HUDEP-2 (cell line): ENCODE data around the gene GYPC.
A peak's percentile ranks its signal among the peaks of the same experiment; 100 is the strongest.
"Not testable (repeated sequence)": the region's sequence is repeated elsewhere in the genome, so short reads cannot be mapped to it uniquely, and the experiment has no call there.

ENCODE experiments used
- DNase-seq, 76 experiments: peaks; one replicate each; lab custom pipeline; 2025; ENCODE audit not compliant: unreplicated experiment in 76 of 76; lab: John Stamatoyannopoulos, UW

Gene GYPC

DNA sequence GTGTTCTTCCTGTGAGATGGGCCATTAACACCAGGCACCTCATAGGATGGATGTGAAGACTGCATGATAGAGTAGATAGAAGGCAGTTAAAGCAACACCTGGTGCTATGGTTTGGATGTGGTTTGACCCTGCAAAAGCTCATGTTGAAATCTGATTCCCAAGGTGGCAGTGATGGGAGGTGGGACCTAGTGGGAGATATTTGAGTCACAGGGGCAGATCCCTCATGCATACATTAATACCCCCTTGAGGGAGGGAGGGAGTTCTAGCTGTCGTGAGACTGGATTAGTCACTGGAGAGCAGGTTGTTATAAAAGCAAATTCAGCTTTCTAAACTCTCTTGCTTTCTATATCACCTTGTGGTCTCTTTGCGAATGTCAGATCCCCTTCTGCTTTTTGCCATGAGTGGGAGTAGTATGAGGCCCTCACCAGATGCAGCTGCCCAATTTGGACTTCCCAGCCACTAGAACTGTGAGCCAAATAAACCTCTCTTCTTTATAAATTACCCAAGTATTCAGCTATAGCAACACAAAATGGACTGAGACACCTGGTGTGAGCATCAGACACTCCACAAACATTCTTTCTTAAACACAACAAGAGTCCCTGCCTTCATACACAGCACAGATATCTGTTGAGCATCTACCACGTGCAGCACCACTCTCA, 37.1 kb downstream of the GYPC start:
- DNase-seq = not testable (repeated sequence)

GRCh38 chr2:126696644-126697520, 40.9 kb downstream of the GYPC start:
- no peak for DNase-seq

DNA sequence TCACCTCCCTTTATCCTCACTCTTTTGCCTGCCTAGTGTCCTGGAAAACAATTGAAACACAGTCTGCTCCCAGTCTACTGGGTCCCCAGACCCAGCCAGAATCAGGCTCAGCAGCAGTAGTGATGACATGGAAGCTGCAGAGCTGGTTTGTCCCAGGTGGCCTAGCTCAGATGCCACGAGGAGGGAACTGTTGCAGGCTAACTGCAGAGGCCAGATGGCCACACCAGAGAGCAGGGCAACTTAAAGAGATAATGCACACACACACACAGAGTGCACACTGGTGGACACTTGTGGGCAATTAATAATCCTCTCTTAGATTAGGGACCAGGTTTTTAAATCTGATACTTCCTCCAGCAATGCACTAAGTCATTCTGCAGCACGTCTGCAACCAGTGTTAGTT, 42.4 kb downstream of the GYPC start:
- DNase-seq = peak in 2 of 76 experiments; percentile 4 to 40

DNA sequence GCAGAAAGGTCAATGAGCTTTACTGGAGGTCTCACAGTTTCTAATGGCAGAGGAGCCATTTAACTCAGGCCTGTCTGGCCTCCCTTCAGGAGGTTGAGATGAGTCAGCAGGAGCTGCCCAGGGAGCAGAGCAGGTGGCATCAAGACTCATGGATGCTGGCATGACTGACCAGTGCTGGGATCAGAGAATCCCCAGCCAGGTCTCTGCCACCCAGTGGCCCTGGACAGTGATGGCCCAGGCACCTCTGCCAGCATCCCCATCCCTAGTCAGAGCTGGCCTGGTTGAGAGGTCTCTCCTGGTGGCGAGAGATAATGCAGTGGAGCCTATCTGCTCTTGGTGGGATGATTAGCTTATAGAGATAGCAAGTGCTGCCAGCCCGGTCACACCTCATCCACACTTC, 43.1 kb downstream of the GYPC start:
- peak in 50 of 76 experiments; percentile 2 to 67 (median 32) for DNase-seq

DNA sequence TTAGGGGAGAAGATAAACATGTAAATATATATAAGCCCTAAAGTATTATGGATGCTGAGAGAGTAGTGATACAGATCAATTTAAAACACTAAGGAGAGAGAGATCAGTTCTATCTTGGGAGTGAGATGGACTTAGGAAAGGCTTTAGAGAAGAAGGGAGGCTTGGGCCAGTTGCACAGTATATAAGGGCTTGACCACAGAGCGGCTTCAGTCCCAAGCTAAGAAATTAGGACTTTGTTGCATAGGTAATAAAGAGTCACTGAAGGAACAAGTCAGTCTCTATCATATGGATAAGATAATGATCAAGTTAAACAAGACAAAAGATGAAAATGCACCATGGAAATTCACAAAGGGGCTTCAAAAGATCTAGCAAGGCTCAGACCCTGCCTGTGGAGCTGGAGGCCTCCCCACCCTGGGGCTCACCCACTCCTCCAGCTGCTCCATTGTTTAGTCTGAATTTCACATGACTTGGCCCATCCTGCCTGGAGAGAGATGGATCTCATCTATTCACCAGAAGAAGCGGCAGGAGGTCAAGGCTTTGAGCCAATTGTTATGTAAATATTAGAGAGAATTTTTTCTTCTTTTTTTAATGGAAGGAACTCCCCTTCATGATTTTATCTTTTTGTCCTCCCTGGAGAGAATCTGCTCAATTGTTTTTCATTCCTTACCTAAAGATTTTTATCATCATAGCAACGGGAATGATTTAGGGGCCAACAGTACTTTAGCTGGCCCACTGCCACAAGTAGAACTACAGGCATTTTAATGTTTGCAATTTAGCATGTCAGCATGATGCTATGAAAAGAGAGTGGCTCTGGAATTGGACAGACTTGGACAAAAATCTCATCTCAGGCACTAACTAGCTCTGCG, 44.0 kb downstream of the GYPC start:
- no peak for DNase-seq

GRCh38 chr2:126700677-126701076, 44.7 kb downstream of the GYPC start:
- DNase-seq = peak in 2 of 76 experiments; percentile 7 to 20

GRCh38 chr2:126703311-126703710, 47.4 kb downstream of the GYPC start:
- DNase-seq = no peak

DNA sequence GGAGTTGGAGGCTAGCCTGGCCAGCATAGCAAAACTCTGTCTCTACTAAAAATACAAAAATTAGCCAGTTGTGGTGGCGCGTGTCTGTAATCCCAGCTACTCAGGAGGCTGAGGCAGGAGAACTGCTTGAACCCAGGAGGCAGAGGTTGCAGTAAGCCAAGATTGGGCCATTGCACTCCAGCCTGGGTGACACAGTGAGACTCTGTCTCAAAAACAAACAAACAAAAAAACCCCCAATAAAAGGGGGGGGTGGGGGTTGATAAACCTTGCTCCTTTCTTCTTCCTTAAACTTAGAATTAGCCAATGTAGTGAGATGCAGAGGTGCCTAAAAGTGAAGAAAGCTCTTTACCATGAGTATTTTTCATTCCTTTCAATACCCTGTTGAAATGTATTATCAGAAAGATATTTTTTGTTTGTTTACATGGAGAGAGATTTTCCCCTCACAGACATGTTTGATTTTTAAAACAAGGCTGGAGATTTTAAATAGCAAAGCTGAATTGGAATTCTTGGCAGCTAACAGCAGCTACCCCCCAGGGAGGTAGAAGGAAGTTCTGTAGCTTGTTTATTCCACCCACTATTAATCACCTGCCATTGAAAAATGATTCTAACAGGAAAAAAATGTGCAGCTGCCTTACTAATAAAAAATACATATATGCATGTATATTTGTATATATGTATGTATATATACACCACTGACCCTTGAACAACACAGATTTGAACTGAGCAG, 48.6 kb downstream of the GYPC start:
- DNase-seq = no peak

DNA sequence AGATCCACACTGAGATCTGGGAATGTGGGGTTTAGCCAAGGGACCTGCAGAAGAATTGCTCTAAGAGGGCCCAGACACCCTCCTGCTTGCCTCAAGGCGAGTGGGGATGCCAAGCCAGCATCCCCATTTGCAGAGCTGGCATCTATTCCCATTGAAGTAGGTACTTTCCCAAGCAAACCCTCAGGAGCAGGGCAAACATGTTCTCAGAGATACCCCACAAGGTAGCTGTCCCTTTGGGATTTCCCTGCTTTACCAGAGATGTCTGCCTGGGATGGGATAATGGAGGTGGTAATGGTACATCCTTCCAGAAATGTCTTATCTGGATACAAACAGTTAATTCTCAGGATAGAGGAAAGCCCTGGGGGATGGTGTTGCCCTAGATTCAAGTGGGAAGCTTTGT, 51.2 kb downstream of the GYPC start:
- no peak for DNase-seq

- no peak for DNase-seq
Measured at GRCh38 chr2:126707941-126708340, 52.0 kb downstream of the GYPC start.

GRCh38 chr2:126714191-126714965, 58.4 kb downstream of the GYPC start:
- no peak for DNase-seq

DNA sequence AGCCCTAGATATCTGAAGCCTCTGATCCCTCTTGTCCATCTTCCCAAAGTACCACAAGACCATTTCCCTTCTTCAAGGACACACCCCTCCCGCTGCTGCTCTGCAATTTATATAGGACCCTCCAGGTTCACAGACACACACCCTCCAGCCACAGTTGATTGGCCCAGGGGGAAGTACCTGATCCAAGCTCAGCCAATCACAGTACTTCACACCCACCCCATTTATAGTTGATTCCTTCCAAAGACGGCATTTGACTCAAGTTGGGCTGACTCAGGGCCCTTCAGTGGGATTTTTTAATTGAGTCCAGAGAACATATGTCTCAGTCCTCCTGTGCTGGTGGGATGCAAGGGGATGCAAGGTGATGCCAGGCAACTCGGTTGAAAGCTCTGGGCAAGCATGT, 59.2 kb downstream of the GYPC start:
- no peak for DNase-seq

DNA sequence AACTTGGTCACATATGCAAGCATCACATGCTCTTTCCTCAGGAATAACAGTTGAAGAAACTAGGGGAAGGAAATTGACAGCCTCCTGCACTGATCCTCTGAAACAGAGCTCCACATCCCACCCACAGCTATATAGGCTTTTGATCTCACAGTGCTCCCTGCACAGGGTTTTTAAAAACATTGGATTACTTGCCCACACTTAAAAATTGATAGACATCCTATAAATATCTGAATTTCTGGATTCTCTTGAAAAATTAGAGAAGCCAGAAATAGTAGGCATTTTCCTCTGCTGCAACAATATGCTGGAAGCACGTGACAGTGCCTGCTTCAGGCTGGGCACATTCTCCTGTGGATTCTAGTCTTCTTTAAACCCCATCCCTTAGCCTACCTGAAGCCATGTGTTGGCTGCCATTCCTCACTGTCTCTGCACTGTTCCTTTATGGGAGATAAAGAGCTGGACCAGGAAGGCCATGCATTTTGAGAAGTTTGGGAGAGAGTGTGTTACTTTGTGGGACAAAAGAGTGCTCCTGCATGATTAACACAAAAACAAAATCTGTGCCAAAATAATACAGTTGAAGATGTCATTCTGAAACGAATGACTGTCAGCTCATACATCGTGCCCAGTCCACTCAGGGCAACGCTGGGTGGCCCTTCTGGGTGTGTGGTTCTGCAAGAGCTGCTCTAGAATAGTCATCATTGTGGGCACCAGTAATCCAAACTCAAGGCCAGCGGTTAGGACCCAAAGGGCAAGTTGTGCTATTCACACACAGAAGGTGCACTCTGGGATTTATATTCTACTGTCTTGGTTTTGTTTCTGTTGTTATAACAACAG, 59.8 kb downstream of the GYPC start:
- no peak for DNase-seq

DNA sequence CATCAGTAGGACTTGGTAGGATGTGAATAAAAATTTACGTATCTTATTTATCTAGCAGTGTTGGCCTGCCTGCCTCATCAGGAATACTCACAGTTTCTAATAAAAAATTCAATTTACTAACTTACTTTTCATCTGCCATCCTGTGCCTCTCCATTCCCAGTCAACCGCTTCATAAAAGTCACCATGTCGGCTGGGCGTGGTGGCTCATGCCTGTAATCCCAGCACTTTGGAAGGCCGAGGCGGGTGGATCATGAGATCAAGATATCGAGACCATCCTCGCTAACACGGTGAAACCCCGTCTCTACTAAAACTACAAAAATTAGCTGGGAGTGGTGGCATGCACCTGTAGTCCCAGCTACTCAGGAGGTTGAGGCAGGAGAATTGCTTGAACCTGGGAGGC, 61.3 kb downstream of the GYPC start:
- not testable (repeated sequence) for DNase-seq

DNA sequence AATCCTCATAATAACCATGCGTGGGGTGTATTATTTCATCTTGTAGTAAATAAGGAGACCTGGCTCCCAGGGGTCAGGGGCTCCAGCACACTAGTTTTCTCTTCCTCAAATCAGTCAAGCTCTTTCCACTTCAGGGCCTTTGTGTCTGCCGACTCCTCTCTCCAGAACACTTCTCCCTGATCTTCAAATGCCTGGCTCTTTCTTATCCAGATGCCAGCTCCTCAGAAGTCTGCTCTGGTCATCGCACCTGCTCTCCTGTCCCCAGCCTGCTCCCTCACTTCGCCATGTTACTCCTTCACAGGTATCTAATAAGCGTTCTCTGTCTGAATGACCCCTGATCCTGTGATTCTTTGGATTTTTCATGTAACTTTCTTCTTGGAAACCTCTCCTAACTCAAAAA, 62.0 kb downstream of the GYPC start:
- DNase-seq = no peak

DNA sequence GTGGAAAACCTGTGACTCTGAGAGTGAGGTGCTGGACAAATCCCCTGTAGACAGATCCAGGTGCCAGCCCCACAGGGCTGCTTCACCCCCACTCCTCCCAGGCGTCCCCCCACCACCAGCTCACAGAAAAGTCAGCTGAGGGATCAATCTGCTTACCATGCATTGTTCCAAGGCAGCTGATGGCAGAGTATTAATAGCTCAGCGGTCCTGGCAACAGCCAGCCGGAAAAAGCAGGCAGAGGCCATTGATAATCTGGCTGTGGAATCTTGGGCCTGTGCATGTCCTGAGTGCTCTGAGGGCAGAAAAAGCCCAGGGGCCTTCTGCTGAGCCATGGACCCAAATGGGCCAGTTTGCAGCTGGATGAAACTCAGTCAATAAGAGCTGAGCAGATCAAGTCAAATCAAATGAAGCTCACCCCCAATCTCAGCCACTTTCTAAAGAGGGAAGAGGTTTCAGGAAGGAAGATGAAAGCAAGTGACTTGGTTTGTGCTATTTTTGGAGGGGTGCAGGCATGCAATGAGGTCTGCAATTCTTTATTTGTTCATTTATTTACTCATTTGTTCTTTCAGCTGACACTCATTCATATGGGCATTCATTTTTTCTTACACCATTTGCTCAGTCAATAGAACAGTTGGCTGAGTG, 63.4 kb downstream of the GYPC start:
- DNase-seq = no peak

GRCh38 chr2:126719833-126720351, 63.9 kb downstream of the GYPC start:
- no peak for DNase-seq

DNA sequence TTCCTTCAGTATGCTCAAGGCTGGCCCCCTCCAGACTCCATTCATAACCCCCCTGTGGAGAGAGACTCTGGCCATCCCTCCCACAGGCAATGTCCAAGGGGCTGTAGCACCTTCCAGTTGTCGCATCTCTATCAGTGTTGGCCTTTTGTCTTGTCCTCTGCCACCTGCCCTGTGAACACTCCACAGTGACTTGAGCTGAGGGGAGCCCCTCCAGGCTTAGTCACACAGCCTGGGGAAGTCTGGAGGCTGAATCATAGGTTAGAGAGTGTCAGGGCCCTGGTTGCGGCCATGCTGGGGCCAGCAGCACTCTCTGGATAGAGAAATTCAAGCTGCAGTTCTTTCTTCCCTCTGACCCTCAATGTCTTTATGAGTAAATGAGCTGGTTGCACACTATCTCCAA, 64.7 kb downstream of the GYPC start:
- DNase-seq = no peak
